GM12875 (cell line): ENCODE results near the gene CACNG1.

Experiments
- H3K4me3 ChIP-seq: one replicate; pipeline ENCODE4 v1.5.1; 2011; ENCODE audit warnings: low read depth, low read length, control low read depth
- TF ChIP-seq, protein P1 (sequence below): IDR thresholded peaks from 2 replicates; pipeline ENCODE4 v1.5.1; 2011; ENCODE audit warnings: low read depth, mild to moderate bottlenecking, control low read depth, inconsistent platforms, low read length, moderate library complexity, borderline replicate concordance; ENCODE audit not compliant: insufficient read depth

The CACNG1 gene

DNA sequence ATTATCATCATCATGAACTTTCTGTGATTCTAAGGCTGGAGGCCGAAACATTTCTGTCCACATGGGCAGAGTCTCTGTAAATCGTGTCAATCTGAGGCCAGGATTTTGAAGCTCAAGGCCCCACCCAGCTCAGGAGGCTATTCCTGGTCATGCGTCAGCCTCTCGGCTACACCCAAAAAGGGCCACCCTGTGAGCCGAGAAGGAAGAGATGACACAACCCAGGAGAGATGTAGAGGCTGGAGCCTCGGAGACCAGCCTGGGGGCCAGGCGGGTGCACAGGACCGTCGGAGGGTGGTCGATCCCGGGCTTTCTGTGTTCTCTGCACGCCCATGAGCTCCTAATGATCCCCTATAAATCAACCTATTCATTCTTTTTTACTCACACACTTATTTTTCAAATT is 1.1 kb upstream of the CACNG1 start:
- no peak overlapping the region for H3K4me3 ChIP-seq
- TF ChIP-seq, protein P1, sequence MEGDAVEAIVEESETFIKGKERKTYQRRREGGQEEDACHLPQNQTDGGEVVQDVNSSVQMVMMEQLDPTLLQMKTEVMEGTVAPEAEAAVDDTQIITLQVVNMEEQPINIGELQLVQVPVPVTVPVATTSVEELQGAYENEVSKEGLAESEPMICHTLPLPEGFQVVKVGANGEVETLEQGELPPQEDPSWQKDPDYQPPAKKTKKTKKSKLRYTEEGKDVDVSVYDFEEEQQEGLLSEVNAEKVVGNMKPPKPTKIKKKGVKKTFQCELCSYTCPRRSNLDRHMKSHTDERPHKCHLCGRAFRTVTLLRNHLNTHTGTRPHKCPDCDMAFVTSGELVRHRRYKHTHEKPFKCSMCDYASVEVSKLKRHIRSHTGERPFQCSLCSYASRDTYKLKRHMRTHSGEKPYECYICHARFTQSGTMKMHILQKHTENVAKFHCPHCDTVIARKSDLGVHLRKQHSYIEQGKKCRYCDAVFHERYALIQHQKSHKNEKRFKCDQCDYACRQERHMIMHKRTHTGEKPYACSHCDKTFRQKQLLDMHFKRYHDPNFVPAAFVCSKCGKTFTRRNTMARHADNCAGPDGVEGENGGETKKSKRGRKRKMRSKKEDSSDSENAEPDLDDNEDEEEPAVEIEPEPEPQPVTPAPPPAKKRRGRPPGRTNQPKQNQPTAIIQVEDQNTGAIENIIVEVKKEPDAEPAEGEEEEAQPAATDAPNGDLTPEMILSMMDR = no peak

DNA sequence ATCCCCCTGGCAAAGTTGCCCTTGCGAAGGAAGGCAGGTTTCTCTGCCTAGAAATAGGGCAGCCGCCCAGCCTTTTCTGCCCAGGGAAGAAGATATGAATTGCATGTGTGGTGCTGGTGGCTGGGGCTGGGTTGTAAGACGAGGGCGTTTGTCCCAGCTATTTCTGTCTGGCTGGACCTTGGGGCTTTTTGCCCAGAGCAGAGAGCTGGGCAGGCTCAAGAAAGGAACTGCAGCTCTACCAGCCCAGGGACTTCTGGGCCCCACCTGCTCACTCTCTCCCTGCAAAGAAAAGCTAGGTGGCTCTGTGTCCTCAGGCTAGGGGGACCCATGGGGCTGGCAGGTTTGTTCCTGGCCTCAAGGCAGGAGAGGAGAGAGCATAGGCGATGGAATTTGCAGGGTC is 586 bp downstream of the CACNG1 start:
- no peak overlapping the region for H3K4me3 ChIP-seq
- TF ChIP-seq, protein P1 = no peak

DNA sequence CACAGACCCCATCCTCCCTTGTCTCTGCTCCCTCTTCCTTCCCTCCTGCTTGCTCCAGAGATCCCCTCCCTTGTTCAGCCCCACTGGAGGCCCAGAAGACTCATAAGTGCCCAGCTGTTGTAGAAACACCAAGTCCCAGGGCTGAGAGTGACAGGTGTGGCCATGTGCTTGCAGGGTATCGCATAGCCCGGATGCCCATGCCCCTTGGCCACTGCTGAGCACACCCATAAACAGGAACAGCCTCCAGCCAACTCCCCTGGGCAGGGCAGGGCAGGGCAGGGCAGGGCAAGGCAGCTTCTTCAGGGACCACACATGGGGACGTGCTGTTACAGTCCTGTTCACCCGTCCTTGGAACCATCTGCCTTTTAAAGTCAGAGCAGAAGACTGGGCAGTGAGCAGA is 2.0 kb downstream of the CACNG1 start:
- no peak overlapping the region for H3K4me3 ChIP-seq
- TF ChIP-seq, protein P1 = no peak

DNA sequence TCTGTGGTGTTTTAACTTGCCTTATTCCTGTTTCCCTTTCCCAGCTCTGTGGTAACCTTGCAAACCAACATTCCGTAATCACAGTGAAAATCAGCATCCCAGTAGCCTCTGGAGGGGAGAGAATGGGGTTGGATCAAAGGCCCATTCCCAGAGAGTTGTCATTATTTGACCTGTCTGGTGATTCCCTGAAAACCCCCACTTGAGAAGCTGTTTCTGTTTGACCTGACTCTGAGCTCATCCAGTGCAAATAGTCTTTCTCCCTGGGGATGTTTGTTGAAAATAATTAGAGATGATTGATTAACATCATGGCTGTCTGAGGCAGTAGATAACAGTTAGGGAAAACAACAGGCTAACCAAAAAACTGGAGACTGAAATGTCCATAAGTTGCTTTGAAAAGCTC is 3.0 kb downstream of the CACNG1 start:
- TF ChIP-seq, protein P1 = no peak
- no peak overlapping the region for H3K4me3 ChIP-seq

DNA sequence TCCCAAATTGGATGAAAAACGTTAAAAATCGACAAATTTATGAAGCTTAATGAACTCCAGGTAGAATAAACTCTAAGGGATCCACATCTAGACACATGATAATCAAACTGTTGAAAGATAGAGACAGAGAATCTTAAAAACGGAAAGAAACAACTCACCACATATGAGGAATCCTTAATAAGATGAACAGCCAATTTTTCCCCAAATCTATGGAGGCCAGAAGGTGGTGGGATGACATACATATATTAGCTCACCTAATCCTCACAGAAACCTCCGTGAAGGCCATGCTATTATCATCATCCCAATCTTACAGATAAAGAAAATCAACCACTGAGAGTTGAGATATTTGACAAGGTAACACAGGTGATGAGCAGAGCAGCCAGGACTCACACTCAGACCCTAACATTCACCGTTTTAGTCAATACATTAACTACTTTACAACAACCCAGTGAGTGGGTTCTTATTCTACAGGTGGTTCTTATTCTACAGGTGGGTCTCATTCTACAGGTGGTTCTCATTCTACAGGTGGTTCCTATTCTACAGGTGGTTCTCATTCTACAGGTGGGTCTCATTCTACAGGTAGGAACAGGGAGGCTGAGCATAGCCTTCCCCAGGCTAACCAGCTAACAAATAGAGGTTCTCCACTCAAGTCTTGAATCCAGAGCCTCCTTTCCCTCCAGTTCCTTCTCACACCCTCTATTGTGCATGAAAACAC is 4.8 kb downstream of the CACNG1 start:
- no peak overlapping the region for H3K4me3 ChIP-seq
- TF ChIP-seq, protein P1 = no peak

DNA sequence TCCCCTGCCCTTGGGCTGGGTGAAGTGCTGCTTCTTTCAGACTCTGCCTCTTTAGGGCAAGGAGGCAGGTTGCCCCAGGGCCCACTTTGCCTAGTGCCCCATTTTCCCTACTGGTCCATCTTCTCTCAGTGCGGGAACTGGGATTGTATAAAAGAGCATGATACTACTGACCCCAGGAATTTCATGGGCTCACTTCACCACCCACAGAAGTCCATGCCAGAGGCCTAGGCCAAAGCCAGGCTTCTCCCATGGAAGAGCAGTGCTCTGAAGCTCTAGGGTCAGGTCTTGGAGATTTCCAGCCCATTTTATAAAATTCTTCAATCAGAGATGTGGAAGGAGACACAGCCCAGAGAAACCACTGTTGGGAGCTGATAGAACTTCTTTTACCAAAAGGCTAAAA is 5.7 kb downstream of the CACNG1 start:
- TF ChIP-seq, protein P1 = no peak
- no peak overlapping the region for H3K4me3 ChIP-seq

DNA sequence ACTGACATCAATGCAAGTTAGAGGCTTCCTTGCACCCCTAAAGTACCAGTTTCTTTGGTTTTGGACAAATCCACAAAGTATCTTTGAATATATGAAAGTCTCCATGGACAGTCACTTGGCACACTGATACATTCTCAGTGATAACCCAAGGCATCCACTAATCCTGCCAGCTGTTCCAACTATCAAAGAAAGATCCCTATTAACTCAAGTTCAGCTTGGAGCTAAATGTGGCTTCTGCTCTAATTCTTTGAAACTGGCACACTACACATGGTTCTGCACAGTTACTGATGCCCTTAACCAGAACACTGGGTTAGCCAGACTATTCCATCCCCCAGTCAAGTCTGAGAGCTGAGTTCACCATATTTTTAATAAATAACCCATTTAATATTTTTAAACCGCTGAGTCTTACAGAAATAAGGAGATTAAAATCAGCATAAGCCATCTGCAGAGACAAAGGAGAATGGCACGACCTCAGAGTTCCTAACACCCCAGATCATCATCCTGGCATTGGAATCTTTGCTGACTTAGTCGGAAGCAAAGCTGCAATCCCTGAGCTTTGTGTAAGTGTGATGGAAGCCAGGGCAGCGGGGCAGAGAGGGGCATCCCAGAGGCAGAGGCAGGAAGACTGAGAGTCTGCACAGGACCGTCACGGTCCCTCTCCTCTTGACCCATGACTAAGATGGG is 6.3 kb downstream of the CACNG1 start:
- TF ChIP-seq, protein P1 = no peak
- H3K4me3 ChIP-seq = no peak overlapping the region
